HepG2 (cell line): ENCODE measurements around the gene ZER1. TPM values are rescaled to one million over a fixed set of nuclear protein-coding genes. Genes with fewer than 3 reads are reported as not detected.

Experiments used
- ARNTL ChIP-seq: sonication (generic); formaldehyde crosslinking; IDR thresholded peaks from 2 replicates; pipeline ENCODE4 v1.4.0; 2020; ENCODE audit warnings: mild to moderate bottlenecking, missing genetic modification reagents
- CREM ChIP-seq, 2 experiments: sonication (generic) in 1 of 2; formaldehyde crosslinking in 1 of 2; IDR thresholded peaks; 2 replicates each; pipeline versions ENCODE4 v1.4.0 to v1.6.1; 2016 to 2020; ENCODE audit warnings: antibody characterized with exemption in 1 of 2, mild to moderate bottlenecking in 1 of 2, missing genetic modification reagents in 1 of 2
- KLF13 ChIP-seq: sonication (generic); formaldehyde crosslinking; IDR thresholded peaks from 2 replicates; pipeline ENCODE4 v1.4.0; 2020; ENCODE audit warnings: mild to moderate bottlenecking, missing genetic modification reagents
- NCOA5 ChIP-seq: sonication (generic); formaldehyde crosslinking; IDR thresholded peaks from 2 replicates; pipeline ENCODE4 v1.4.0; 2020; ENCODE audit warnings: missing genetic modification reagents
- ZNF251 ChIP-seq: sonication (generic); formaldehyde crosslinking; IDR thresholded peaks from 2 replicates; pipeline ENCODE4 v1.9.0; 2021; ENCODE audit warnings: mild to moderate bottlenecking, missing genetic modification reagents
- ZNF460 ChIP-seq: sonication (generic); formaldehyde crosslinking; IDR thresholded peaks from 2 replicates; pipeline ENCODE4 v1.5.1; 2020; ENCODE audit warnings: missing genetic modification reagents, mild to moderate bottlenecking, borderline replicate concordance
- ZNF546 ChIP-seq: sonication (generic); formaldehyde crosslinking; conservative IDR thresholded peaks from 2 replicates; pipeline ENCODE4 v1.8.1; 2023; ENCODE audit warnings: mild to moderate bottlenecking, missing genetic modification reagents
- polyA plus RNA-seq, 8 experiments: library from polyadenylated mRNA; depleted of rRNA in 3 of 8; stranded (reverse) in 7 of 8; unstranded in 1 of 8; fragments of >200 nt; fragmentation: Illumina TruSeq in 4 of 8; extraction: Trizol in 4 of 8; gene quantifications; 2 replicates each; pipeline versions ENCODE4 v1.2.1 to v1.2.3, GENCODE V29; 2011 to 2016; ENCODE audit warnings: low read depth in 4 of 8, missing spikeins in 1 of 8, mixed read lengths in 1 of 8; ENCODE audit not compliant: insufficient read depth in 1 of 8
- total RNA-seq, 5 experiments: library from RNA; depleted of rRNA; stranded (reverse); fragments of >200 nt; fragmentation: Illumina TruSeq; extraction: Trizol; gene quantifications; 2 replicates each; pipeline ENCODE4 v1.2.3, GENCODE V29; 2016; ENCODE audit warnings: low read depth in 1 of 5
- TF ChIP-seq, protein P1 (sequence below): sonication (generic); formaldehyde crosslinking; conservative IDR thresholded peaks from 2 replicates; pipeline ENCODE4 v1.8.1; 2023; ENCODE audit warnings: missing genetic modification reagents
- TF ChIP-seq, protein P2 (sequence below): IDR thresholded peaks from 2 replicates; pipeline ENCODE4 v1.6.1; 2012; ENCODE audit warnings: low read depth, low read length, improper control_type of control experiment
- TF ChIP-seq, protein P3 (sequence below): IDR thresholded peaks from 2 replicates; pipeline ENCODE4 v1.6.1; 2016; ENCODE audit warnings: missing biosample characterization, missing genetic modification reagents, low read depth
- TF ChIP-seq, protein P4 (sequence below): conservative IDR thresholded peaks from 2 replicates; pipeline ENCODE4 v1.6.1; 2018; ENCODE audit warnings: missing genetic modification reagents
- TF ChIP-seq, protein P5 (sequence below), 2 experiments: sonication (generic) in 1 of 2; formaldehyde crosslinking in 1 of 2; IDR thresholded peaks; 2 replicates each; pipeline versions ENCODE4 v1.4.0 to v1.6.1; 2016 to 2020; ENCODE audit warnings: borderline replicate concordance in 1 of 2, low read depth in 1 of 2, mild to moderate bottlenecking in 1 of 2, missing genetic modification reagents in 1 of 2

Gene ZER1
- total and polyA plus RNA-seq, 2 of the 13 experiments (the other 11 are each of a cell fraction or from before 2014, with no cell fraction given): 7.7 to 40.0 TPM

DNA sequence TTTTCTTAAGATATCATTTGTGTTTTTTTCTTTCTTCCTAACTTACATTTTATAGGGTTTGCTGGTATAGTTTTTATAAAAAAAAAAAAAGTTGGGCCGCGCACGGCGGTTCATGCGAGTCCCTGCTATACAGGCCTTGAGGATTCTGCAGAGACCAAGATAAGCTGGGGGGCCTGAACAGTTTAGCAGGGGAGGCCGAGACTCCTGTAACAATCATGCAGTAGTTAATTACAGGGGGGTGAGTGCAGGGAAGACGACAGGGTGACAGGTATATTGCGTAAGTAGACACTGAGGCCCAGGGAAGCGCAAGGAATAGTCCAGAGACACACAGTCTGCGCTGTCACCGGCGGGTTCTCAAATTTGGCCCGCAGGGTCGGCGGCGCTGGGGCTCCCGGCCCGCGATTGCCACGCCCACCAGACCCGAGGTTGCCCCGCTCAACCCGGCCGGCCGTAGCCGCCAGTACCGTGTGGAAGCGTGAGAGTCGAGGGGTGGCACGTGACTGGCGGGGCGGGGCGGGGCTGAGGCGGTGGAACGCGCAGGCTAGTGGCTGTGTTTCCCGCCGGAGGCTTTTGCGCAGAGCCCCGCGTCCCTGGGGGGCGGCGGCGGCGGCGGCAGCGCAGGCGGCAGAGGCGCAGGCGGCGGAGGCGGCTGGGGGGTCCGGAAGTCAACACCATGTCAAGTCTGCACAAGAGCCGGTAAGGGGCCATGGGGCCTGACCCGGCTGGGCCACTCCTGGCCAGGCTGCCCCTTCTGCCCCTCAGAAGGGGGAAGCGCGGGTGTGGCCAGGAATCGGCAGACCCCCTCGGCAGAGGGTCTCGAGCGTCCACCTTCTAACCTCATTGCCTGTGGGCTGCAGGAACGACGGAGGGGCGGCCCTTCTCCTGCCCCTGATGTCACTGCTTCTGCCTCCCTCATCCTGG is 15.2 kb upstream of the ZER1 start, which contains the start of gene TBC1D13 (continued):
- TF ChIP-seq, protein P1, sequence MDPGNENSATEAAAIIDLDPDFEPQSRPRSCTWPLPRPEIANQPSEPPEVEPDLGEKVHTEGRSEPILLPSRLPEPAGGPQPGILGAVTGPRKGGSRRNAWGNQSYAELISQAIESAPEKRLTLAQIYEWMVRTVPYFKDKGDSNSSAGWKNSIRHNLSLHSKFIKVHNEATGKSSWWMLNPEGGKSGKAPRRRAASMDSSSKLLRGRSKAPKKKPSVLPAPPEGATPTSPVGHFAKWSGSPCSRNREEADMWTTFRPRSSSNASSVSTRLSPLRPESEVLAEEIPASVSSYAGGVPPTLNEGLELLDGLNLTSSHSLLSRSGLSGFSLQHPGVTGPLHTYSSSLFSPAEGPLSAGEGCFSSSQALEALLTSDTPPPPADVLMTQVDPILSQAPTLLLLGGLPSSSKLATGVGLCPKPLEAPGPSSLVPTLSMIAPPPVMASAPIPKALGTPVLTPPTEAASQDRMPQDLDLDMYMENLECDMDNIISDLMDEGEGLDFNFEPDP (CRISPR knock-in tag): 0 out of 2 replicates have a peak, but pooled peaks have one; percentile 82
- 0 out of 2 replicates have a peak, but pooled peaks have one; percentile 55 for TF ChIP-seq KLF13 (CRISPR knock-in tag)
- peak; percentile 39; the same call in 1 of the 2 replicates for TF ChIP-seq ZNF460
- TF ChIP-seq ZNF251 (CRISPR knock-in tag): no peak
- TF ChIP-seq ZNF546 (CRISPR knock-in tag): 0 out of 2 replicates have a peak, but pooled peaks have one; percentile 61
- TF ChIP-seq, protein P2, sequence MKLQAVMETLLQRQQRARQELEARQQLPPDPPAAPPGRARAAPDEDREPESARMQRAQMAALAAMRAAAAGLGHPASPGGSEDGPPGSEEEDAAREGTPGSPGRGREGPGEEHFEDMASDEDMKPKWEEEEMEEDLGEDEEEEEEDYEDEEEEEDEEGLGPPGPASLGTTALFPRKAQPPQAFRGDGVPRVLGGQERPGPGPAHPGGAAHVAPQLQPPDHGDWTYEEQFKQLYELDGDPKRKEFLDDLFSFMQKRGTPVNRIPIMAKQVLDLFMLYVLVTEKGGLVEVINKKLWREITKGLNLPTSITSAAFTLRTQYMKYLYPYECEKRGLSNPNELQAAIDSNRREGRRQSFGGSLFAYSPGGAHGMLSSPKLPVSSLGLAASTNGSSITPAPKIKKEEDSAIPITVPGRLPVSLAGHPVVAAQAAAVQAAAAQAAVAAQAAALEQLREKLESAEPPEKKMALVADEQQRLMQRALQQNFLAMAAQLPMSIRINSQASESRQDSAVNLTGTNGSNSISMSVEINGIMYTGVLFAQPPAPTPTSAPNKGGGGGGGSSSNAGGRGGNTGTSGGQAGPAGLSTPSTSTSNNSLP: no peak
- no peak for TF ChIP-seq CREM (IDR thresholded peaks at IDR 0.05)
- TF ChIP-seq CREM (CRISPR knock-in tag; IDR thresholded peaks at IDR 0.05): no peak
- no peak for TF ChIP-seq NCOA5 (CRISPR knock-in tag)
- TF ChIP-seq, protein P3, sequence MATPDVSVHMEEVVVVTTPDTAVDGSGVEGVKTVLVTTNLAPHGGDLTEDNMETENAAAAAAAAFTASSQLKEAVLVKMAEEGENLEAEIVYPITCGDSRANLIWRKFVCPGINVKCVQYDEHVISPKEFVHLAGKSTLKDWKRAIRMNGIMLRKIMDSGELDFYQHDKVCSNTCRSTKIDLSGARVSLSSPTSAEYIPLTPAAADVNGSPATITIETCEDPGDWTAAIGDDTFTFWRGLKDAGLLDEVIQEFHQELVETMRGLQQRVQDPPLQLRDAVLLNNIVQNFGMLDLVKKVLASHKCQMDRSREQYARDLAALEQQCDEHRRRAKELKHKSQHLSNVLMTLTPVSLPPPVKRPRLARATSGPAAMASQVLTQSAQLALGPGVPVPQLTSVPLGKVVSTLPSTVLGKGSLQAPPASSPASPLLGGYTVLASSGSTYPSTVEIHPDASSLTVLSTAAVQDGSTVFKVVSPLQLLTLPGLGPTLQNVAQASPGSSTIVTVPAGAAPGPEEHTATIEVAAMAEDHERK: peak; percentile 82
- TF ChIP-seq, protein P4, sequence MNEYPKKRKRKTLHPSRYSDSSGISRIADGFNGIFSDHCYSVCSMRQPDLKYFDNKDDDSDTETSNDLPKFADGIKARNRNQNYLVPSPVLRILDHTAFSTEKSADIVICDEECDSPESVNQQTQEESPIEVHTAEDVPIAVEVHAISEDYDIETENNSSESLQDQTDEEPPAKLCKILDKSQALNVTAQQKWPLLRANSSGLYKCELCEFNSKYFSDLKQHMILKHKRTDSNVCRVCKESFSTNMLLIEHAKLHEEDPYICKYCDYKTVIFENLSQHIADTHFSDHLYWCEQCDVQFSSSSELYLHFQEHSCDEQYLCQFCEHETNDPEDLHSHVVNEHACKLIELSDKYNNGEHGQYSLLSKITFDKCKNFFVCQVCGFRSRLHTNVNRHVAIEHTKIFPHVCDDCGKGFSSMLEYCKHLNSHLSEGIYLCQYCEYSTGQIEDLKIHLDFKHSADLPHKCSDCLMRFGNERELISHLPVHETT: peak; percentile 97
- peak; percentile 98 for TF ChIP-seq ARNTL (CRISPR knock-in tag)
- TF ChIP-seq, protein P5, sequence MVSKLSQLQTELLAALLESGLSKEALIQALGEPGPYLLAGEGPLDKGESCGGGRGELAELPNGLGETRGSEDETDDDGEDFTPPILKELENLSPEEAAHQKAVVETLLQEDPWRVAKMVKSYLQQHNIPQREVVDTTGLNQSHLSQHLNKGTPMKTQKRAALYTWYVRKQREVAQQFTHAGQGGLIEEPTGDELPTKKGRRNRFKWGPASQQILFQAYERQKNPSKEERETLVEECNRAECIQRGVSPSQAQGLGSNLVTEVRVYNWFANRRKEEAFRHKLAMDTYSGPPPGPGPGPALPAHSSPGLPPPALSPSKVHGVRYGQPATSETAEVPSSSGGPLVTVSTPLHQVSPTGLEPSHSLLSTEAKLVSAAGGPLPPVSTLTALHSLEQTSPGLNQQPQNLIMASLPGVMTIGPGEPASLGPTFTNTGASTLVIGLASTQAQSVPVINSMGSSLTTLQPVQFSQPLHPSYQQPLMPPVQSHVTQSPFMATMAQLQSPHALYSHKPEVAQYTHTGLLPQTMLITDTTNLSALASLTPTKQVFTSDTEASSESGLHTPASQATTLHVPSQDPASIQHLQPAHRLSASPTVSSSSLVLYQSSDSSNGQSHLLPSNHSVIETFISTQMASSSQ (IDR thresholded peaks at IDR 0.05; ENCODE audit: low read depth): no peak
- TF ChIP-seq, protein P5 (CRISPR knock-in tag; IDR thresholded peaks at IDR 0.05; ENCODE audit: borderline replicate concordance): peak; percentile 83
